ENCODE measurements around the gene CALM3. TPM values are rescaled to one million over a fixed set of nuclear protein-coding genes. Genes with fewer than 3 reads are reported as not detected.
A peak's percentile ranks its signal among the peaks of the same experiment; 100 is the strongest.
"Not testable (repeated sequence)": the region's sequence is repeated elsewhere in the genome, so short reads cannot be mapped to it uniquely, and the experiment has no call there.

The CALM3 gene
- total RNA-seq, 1 experiment from 2014 or later, result 147 TPM

DNA sequence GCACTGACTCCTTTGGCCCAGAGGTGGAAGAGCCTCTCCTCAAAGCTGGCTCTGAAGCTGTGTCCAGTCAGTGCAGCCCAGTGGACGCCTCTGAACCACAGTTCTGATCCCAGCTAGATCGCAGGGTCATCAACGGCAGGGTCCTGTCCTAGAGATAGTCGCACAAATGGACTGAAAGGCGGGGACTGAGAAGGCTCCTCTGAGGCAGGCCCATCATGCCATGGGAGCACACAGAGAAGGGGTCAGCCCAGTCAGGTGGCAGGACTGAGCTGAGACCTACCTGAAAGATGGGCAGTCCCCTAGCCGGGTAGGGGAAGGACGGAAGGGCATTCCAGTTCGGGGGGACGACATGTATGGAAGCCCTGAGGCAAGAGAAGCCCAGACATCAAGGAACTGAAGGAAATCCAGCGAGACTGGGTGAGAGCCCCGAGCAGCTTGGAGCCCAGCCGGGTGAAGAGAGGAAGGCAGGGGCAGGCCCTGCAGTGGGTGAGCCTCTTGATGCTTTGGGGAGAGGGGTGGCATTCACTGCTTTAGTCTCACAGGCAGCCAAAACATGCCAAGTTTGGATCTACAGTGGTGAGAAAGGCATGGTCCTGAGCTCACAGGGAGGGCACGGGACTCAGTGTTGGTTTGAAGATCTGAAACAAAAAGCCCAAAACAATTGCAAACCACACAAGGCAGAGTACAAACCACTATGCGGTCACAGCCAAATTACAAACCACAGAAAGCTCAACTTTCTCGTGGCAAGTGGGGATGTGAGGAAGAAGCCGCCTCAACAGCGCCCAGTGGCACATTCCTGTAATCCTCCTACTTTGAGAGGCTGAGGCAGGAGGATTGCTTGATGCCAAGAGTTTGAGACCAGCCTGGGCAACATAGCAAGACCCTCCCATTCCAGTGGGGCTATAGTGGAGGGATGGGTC is 10.0 kb downstream of the CALM3 start:
- in situ Hi-C loops (cut with HindIII; ENCODE audit: low sequenced_read_pairs), result no loop called here
- DNase-seq (ENCODE audit: low spot score), result no peak

DNA sequence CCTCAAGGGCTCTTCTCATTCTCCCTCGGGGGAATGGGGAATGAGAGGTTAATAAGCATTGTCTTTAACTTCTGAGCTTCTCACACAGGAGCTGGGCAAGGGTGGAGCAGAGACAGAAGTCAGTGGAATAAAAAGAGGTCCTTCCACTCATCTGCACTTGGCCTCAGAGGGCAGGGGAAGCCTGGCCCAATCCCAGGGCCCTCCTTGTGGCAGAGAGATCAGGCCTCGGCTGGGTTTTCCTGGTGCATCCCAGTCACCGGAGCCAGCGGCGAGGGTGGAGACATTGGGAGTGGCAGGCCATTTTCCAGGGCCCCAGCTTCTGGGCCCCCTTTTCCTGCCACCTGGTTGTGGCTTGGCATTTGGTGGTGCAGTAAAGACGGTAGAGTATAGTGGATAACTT is 10.6 kb downstream of the CALM3 start:
- DNase-seq (ENCODE audit: low spot score), result no peak
- in situ Hi-C loops (cut with HindIII; ENCODE audit: low sequenced_read_pairs), result no loop called here

DNA sequence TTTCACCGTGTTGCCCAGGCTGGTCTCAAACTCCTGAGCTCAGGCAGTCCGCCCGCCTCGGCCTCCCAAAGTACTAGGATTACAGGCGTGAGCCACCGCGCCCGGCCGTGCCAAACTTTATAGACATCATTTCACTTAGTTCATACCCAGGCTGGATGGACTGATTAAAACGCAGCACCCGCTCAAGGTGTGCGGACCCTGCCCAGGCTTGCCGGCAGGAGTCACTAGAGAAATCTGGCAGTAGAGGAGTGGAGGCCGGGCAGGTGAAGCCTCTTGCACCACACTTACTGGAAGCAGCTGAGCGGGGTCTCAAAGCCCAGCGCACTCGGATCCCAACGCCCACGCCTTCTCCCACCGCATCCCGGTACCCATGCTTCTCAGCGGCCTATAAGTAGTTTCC is 12.4 kb downstream of the CALM3 start:
- DNase-seq (ENCODE audit: low spot score), result no peak
- in situ Hi-C loops (cut with HindIII; ENCODE audit: low sequenced_read_pairs), result no loop called here

DNA sequence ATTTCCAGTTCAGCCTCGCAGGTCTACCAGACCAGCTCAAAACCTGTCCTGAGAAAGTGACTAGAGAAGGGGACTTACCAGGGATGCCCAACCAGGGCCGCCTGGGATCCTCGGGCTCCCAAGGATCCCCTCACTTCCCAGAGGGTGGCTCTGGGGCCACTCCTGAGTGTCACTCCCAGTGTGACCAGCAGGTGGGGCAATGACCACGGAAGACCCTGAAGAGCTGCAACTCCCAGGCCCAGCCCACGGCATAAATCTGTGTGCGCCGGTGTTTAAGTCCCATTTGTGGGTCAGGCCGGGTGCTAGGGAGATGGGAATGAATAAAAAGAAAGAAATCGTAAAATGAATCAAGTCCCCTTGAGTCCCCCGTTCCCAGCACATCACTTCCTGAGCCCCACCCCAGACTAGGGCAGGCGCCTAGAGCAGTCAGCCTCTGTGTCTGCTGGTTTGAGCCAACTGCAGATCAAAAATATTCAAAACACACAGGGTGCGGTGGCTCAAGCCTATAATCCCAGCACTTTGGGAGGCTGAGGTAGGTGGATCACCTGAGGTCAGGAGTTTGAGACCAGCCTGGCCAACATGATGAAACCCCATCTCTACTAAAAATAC is 13.1 kb downstream of the CALM3 start:
- in situ Hi-C loops (cut with HindIII; ENCODE audit: low sequenced_read_pairs), result no loop called here
- DNase-seq (ENCODE audit: low spot score), result peak; percentile 83

DNA sequence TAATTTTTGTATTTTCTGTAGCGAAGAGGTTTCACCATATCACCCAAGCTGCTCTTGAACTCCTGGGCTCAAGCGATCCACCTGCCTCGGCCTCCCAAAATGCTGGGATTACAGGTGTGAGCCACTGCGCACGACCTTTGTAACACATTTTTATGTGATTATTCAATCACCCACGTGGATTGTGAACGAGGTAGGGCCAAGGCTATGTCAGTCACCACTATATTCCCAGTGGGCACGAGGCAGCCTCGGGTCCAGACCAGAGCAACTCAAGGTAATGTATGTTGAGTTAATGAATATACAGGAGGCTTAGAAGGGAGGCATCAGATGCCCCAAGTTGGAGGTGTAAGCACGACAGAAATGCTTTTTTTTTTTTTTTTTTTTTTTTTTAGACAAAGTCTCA is 14.8 kb downstream of the CALM3 start:
- in situ Hi-C loops (cut with HindIII; ENCODE audit: low sequenced_read_pairs), result no loop called here
- DNase-seq (ENCODE audit: low spot score), result no peak

DNA sequence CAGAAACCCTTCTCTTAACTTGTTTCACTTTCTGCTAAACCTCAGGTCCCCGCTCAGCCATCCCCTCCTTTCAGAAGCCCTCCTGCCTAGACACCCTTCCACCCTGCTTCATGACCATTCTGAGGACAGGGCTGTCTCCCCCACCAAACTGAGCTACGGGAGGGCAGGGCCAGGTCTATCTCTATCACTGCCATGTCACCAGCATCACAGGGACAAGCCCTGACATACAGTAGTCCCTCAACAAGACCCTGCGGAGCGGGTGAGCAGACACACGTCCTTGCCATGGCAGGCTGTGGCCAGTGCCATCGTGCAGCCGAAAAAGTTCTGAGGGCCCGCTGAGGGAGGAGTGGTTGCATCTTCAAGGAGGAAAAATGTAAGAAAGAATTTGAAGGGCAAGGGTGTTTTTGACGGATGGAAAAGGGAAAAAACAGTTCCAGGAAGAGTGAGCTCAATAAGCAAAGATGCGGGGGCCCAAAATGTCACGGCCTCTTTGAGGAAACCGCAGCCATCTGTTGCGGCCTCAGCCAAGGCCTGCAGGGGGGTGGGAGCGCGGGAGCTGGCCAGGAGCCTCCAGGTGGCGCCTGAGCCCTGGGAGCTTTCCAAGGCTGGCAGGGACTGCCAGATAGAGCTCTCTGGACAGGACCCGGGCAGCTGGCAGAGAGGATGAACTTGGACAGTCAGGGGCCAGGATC is 15.6 kb downstream of the CALM3 start:
- in situ Hi-C loops (cut with HindIII; ENCODE audit: low sequenced_read_pairs), result no loop called here
- peak; percentile 75 for DNase-seq (ENCODE audit: low spot score)

DNA sequence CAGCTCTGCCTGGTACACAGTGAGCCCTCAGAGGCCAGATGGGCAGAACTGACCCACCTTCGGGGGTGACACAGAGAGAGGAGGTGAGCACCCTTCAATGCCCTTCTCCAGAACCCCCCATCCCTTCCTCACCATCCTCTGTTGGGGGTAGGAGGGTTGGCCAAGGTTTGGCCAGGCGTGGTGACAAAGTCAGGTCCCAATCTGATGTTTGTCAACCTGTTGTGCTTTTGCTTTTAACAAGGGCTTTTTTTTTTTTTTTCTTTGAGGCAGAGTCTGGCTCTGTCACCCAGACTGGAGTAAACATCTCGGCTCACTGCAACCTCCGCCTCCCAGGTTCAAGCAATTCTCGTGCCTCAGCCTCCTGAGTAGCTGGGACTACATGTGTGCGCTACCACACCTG is 16.5 kb downstream of the CALM3 start:
- no peak for DNase-seq (ENCODE audit: low spot score)
- in situ Hi-C loops (cut with HindIII; ENCODE audit: low sequenced_read_pairs), result no loop called here

DNA sequence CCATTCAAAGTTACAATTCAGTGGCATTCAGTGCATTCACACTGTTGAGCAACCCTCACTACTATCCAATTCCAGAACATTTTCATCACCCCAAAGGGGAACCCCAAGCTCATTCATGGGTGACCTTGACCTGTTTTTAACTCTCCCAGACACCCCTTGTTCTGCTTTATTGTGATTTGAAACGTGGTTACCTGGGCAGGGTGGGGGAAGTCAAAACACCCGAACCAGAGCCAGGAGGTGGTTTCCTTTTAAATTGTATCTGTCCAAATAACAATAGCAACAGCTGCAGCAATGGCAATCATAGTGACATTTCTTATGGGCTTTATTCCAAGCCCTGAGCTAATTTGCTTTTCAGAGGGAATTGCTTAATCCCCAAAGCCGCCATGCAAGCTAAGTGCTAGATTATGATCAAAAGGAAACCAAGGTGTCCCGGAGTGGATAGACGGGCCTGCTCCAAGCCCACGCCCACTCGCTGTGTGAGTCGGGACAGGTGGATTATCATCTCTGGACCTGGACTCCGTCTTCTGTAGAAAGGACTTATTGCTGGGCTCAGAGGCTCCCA is 17.6 kb downstream of the CALM3 start:
- in situ Hi-C loops (cut with HindIII; ENCODE audit: low sequenced_read_pairs), result no loop called here
- no peak for DNase-seq (ENCODE audit: low spot score)

DNA sequence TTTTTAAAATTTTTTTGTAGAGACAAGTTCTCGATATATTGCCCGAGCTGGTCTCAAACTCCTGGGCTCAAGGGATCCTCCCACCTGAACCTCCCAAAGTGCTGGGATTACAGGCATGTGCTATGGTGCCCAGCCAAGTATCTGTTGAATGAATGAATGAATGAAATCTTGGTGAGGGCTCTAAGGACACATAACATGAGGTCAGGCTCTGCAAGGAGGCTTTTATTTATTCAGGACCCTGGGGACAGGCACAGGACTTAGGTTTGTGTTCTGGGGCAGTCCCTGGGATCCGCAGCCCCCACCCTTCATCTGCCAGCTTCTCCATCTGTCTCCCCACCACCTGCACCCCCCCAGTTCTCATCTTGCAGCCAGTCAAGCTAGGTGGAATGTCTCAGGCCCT is 19.1 kb downstream of the CALM3 start:
- in situ Hi-C loops (cut with HindIII; ENCODE audit: low sequenced_read_pairs), result no loop called here
- no peak for DNase-seq (ENCODE audit: low spot score)

DNA sequence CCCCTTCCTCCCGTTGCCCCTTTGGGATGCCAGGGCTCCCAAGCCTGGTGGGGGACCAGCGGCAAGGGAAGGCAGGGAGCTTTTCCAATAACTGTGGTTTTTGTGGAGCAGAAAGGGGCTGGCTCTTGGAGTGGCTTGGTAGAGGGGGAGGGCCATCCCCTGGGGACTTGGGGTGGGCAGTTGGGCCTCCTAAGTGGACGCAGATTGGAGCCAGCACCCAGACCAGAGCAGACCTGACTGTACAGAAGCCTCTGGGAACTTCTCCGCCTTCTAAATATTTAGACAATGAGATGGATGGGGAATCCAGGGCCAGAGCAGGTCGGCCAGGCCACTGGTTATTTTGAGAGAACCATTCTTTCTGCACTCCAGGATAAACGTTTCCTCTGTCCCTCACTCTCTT is 19.6 kb downstream of the CALM3 start:
- in situ Hi-C loops (cut with HindIII; ENCODE audit: low sequenced_read_pairs), result no loop called here
- DNase-seq (ENCODE audit: low spot score), result no peak

DNA sequence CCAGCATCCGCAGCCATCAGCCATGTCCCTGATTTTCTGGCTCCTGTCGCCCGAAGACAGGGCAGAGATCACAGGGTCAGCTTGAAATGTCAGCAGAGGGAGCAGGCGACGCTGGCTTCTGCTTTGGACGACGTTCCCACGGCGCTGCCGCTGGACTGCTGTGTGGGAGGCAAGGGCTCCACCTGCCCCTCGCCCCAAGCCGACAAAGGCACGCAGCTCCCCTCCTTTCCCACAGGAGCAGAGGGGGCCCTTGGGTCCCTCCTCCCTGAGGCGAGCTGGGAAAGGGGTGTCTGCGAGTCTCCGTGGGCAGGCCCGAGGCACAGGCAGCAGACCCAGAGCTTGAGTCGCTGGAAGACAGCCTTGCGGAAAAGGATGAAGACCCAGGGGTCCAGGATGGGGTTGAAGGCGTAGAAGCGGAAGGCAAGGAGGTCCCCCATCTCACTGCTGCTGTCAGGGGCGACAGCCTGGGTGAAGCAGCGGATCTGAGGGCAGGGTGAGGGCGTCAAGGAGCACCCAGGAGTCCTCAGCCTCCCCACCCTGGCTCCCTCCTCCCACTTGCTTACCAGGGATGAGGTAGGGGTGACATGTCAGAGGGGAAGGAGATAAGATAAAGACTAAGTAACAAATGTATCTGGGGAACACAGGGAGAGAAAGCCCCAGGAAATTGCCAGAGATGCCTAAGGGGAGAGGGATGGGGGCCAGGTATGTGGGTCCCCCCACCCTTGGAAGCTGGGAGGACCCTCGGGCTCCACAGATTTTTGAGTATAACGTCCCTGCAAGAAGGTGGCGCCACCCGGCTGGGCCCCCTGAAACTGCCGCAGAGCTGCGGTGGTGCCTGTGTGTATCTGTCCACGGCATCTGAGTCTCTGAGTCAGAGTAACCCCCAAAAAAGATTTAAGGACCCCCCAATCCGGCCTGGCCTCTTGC is 20.3 kb downstream of the CALM3 start:
- no peak for DNase-seq (ENCODE audit: low spot score)
- in situ Hi-C loops (cut with HindIII; ENCODE audit: low sequenced_read_pairs), result no loop called here

DNA sequence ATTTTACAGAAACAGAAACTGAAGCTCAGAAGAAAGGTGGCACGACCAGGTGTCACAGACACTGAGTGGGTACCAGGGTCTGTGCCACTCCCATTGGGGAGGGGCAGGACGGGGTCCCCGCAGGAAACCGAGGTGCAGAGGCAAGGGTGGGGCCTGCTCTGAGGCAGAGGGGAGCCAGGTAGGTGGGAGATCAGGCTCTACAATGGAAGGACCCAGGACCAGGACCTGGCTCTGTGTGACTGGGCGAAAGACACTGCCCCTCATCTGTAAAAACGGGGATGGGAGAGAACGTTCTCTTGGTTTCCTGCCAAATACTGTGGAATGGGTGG is 21.0 kb downstream of the CALM3 start:
- in situ Hi-C loops (cut with HindIII; ENCODE audit: low sequenced_read_pairs), result no loop called here
- DNase-seq (ENCODE audit: low spot score), result no peak

DNA sequence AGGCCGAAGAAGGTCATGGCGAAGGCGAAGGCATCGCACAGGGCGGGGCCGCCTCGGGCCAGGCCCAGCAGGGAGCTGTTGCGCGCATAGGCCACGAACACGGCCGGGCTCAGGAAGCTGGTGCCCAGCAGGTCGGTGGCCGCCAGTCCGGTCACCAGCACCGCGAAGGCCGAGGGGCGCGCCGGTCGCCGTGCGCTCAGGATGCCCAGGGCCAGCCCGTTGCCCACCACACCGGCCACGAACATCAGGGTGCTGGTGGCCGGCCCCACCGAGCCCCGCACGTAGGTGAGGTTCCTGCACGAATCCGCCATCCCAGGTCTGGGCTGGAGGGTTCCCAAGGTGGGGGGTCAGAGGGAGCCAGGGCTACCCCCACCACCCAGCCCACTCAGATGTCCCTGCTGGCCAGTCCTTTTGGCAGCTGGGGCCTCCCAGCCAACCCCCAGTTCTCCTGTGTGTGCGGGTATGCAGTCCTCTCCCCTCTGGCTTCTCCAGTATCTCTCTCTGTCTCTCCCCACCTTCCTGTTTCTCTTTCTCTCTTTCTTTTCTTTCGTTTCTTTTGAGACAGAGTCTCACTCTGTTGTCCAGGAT is 22.9 kb downstream of the CALM3 start:
- in situ Hi-C loops (cut with HindIII; ENCODE audit: low sequenced_read_pairs), result no loop called here

DNA sequence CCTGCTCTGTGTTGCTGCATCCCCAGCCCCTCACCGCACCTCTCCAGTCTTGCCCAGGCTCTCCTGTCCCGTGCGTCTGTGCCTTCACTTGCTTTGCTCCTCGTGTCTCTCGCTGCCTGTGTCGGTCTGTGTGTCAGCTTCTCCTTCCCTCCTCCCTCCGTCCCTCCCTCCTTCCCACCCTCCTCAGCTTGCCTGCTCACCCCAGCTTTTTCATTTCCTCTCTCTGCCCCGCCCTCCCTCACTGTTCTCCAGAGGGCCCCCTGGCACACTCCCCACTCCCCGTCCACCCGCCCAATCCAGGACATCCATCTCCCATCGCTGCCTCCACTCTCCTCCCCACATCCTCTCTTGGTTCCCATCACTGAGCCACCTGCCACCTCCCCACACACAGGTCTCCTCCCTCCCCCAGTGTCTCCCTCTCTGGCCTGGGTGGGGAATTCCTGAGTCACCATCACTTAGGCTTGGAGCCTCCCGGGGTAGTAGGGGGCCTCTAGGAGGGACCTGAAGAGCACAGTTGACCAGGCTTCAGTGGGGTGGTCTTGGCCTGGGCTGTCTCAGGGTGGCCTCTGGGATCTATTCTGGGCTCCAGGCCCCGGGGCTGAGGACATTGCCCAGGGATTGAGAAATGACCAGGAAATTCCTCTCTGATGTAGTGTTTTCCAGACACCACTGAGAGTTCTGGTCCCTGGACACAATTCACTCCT is 24.0 kb downstream of the CALM3 start, which contains the start of gene PTGIR:
TSS of gene PTGIR (minus strand) at position 132 of the 704 bp plus-strand sequence. CDS start 864 bp downstream, outside the sequence.
- in situ Hi-C loops (cut with HindIII; ENCODE audit: low sequenced_read_pairs), result no loop called here
- DNase-seq (ENCODE audit: low spot score), result no peak

More for the DNA sequence above, 22.9 kb downstream of the CALM3 start:
- no peak for DNase-seq (ENCODE audit: low spot score)

DNA sequence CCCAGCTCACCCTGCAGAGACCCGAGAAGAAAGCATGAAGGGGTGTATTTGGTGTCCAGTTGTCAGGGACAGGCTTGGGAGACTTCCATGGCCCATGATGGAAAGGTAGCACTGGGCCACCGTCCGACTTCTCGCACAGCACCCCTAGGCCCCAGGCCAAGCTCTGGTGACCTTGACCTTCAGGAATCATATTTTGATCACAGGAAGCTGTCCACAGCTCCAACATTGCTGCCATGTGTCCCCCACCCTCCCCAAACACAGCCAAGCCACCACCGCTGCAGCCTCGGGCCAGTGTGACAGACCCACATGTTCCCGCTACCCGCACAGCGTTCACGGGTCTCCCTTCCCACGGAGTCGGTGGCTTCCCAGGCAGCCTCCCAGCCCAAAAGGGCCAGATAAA is 24.6 kb downstream of the CALM3 start:
- in situ Hi-C loops (cut with HindIII; ENCODE audit: low sequenced_read_pairs), result no loop called here

DNA sequence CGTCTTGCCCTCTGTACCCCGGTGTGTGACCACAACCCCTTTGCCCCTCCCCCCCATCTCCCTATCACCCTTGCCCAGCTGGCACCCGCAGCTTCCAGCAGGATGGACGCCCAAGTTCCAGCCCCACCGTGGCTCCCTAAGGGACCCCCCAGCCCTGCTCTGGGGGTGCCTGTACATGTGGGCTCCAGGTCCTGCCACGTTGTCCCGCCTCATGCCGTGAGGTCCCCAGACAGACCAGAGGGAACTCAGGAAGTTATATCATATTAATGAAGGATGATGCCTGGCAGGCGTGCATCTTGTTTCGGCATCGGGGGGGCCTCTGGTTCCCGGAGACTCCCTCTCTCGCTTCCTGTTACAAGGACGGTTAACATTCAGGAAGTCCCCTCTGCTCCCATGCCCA is 25.3 kb downstream of the CALM3 start:
- no peak for DNase-seq (ENCODE audit: low spot score)
- in situ Hi-C loops (cut with HindIII; ENCODE audit: low sequenced_read_pairs), result no loop called here

More for the DNA sequence above, 24.6 kb downstream of the CALM3 start:
- no peak for DNase-seq (ENCODE audit: low spot score)

DNA sequence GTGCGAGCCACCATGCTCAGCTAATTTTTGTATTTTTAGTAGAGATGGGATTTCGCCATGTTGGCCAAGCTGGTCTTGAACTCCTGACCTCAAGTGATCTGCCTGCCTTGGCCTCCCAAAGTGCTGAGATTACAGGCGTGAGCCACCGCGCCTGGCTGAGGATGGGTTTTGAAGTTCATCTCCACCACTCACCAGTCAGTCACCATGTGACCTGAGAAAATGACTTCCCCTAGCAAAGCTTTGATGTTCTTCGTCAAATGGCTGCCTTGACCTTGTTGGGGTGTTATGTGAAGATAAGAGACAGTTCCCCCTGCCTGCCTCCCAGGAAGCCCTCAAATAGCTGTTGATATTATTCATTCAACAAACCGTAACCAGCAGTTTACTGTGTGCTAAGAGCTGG is 27.8 kb downstream of the CALM3 start:
- DNase-seq (ENCODE audit: low spot score); in situ Hi-C loops (cut with HindIII; ENCODE audit: low sequenced_read_pairs): not testable (repeated sequence)

DNA sequence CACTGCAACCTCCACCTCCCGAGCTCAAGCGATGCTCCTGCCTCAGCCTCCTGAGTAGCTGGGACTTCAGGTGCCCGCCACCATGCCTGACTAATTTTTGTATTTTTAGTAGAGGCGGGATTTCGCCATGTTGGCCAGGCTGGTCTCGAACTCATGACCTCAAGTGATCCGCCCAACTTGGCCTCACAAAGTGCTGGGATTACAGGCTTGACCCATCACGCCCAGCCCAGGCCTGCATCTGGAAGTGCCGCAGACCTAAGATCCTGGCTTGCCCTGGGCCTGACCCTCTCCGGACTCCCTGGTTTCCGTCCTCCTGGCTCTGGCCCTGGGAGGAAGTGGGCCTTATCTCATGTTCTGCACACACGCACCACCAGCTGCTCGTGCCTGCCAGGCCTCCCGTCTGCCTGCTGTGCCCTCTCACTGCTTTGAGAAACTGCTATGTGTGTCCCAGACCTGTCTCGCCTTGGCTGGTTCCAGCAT is 28.5 kb downstream of the CALM3 start:
- in situ Hi-C loops (cut with HindIII; ENCODE audit: low sequenced_read_pairs), result no loop called here
- no peak for DNase-seq (ENCODE audit: low spot score)
